Activated CD8-positive, alpha-beta T cell treated with anti-CD3 and anti-CD28 coated beads for 36 hours (primary cell): Measurements from ENCODE around the gene DUSP18. TPM values are rescaled to one million over a fixed set of nuclear protein-coding genes. Genes with fewer than 3 reads are reported as not detected.
"Not testable (repeated sequence)": the region's sequence is repeated elsewhere in the genome, so short reads cannot be mapped to it uniquely, and the experiment has no call there.

Experiments used
- ATAC-seq: fragments of 200-7000 bp; cut with Tn5 transposase; one replicate; pipeline ENCODE4 v1.10.0; 2021; ENCODE audit warnings: mild to moderate bottlenecking, moderate library complexity
- CTCF ChIA-PET: fragments of 350-600 bp; sonication (Branson Sonifier 250); formaldehyde crosslinking; loops from one replicate; lab custom pipeline; 2021; ENCODE audit warnings: antibody characterized with exemption; lab: Charles Lee
- POLR2A ChIA-PET: fragments of 350-600 bp; sonication (Branson Sonifier 250); formaldehyde crosslinking; loops from one replicate; lab custom pipeline; 2021; ENCODE audit warnings: antibody characterized with exemption; lab: Charles Lee
- DNase-seq: peaks from one replicate; pipeline ENCODE4 v3.0.0-alpha.2; 2020
- H3K27ac Mint-ChIP-seq: one replicate; pipeline ENCODE4 v1.8.0; 2021; ENCODE audit warnings: mild to moderate bottlenecking, mixed read lengths
- H3K27me3 Mint-ChIP-seq: one replicate; pipeline ENCODE4 v1.8.0; 2021; ENCODE audit warnings: mixed read lengths
- H3K36me3 Mint-ChIP-seq: one replicate; pipeline ENCODE4 v1.8.0; 2021; ENCODE audit warnings: low read depth, mixed read lengths
- H3K4me1 Mint-ChIP-seq: one replicate; pipeline ENCODE4 v1.8.0; 2021; ENCODE audit warnings: low read depth, mixed read lengths
- H3K4me3 Mint-ChIP-seq: one replicate; pipeline ENCODE4 v1.8.0; 2021; ENCODE audit warnings: mild to moderate bottlenecking, moderate library complexity, mixed read lengths
- H3K9me3 Mint-ChIP-seq: one replicate; pipeline ENCODE4 v1.8.0; 2021; ENCODE audit warnings: mixed read lengths
- CTCF ChIP-seq: fragments of 200-600 bp; IDR thresholded peaks from one replicate; pipeline ENCODE4 v1.8.0; 2022; ENCODE audit warnings: antibody characterized with exemption, mild to moderate bottlenecking
- intact Hi-C: fragments of 100-400 bp; cut with micrococcal nuclease; formaldehyde crosslinking; loops from one replicate; pipeline ENCODE4 v1.10.0; 2022
- total RNA-seq, 2 experiments: library from RNA; stranded (reverse); gene quantifications; one replicate each; pipeline ENCODE4 v1.2.3, GENCODE V29; 2021

Gene DUSP18
- total RNA-seq, 2 experiments from 2014 or later = 4.1 to 4.4 TPM

- ChIA-PET CTCF (interaction anchor here (0.7 to 1.2 kb wide), 3 partner anchors 8 to 221 kb away, joined by 3 to 5 read pairs (median 4); partner anchors contain the start of gene SLC35E4), POLR2A (interaction anchor here (0.6 kb wide), 1 partner anchor 300 kb away, joined by 3 read pairs; no protein-coding TSS in a partner anchor)
- intact Hi-C loops = loop anchor here (10.0 kb wide), 1 partner anchor 298 kb away; no protein-coding TSS in a partner anchor
- no peaks in the 10 kb centered on the region for H3K4me1 Mint-ChIP-seq
- H3K9me3 Mint-ChIP-seq = no peaks in the 10 kb centered on the region
- TF ChIP-seq CTCF = no peak
- H3K27me3 Mint-ChIP-seq = no peaks in the 10 kb centered on the region
- no peak for DNase-seq
- H3K36me3 Mint-ChIP-seq = no peaks in the 10 kb centered on the region
- ATAC-seq = no peak
- H3K4me3 Mint-ChIP-seq = no peak overlapping the region
- H3K27ac Mint-ChIP-seq = no peak overlapping the region
Measured at GRCh38 chr22:30626413-30626812, 41.3 kb downstream of the DUSP18 start.

GRCh38 chr22:30619909-30620308 is 47.8 kb downstream of the DUSP18 start:
- not testable (repeated sequence) for H3K9me3 Mint-ChIP-seq, H3K4me3 Mint-ChIP-seq, H3K27me3 Mint-ChIP-seq, DNase-seq, H3K27ac Mint-ChIP-seq, H3K4me1 Mint-ChIP-seq, H3K36me3 Mint-ChIP-seq, ATAC-seq
- POLR2A ChIA-PET = interaction anchor here (1.4 kb wide), 1 partner anchor 9 kb away, joined by 4 read pairs; no protein-coding TSS in a partner anchor
- CTCF ChIA-PET = interaction anchor here (3.2 kb wide), 1 partner anchor 15 kb away, joined by 9 read pairs; no protein-coding TSS in a partner anchor
- intact Hi-C loops = loop anchor here (10.0 kb wide), 1 partner anchor 305 kb away; no protein-coding TSS in a partner anchor

GRCh38 chr22:30617819-30618218 is 49.9 kb downstream of the DUSP18 start:
- H3K4me3 Mint-ChIP-seq = no peak overlapping the region
- no peak for ATAC-seq
- CTCF ChIA-PET = interaction anchor here (3.2 kb wide), 1 partner anchor 17 kb away, joined by 9 read pairs; no protein-coding TSS in a partner anchor
- intact Hi-C loops = no loop called here
- POLR2A ChIA-PET = no interaction called here
- no peak for DNase-seq
- no peaks in the 10 kb centered on the region for H3K27me3 Mint-ChIP-seq
- H3K9me3 Mint-ChIP-seq = no peaks in the 10 kb centered on the region
- H3K27ac Mint-ChIP-seq = no peak overlapping the region
- TF ChIP-seq CTCF = no peak
- H3K36me3 Mint-ChIP-seq = no peaks in the 10 kb centered on the region
- H3K4me1 Mint-ChIP-seq = no peaks in the 10 kb centered on the region

- ChIA-PET POLR2A (no interaction called here), CTCF (interaction anchor here (1.3 kb wide), 1 partner anchor 140 kb away, joined by 3 read pairs; no protein-coding TSS in a partner anchor)
- intact Hi-C loops = no loop called here
- Mint-ChIP-seq H3K27ac (no peak overlapping the region), H3K4me1 (no peaks in the 10 kb centered on the region), H3K9me3 (no peaks in the 10 kb centered on the region), H3K36me3 (no peaks in the 10 kb centered on the region), H3K27me3 (no peaks in the 10 kb centered on the region), H3K4me3 (no peak overlapping the region)
- DNase-seq (no peak), ATAC-seq (no peak)
- no peak for TF ChIP-seq CTCF
Measured at GRCh38 chr22:30615543-30615954, 52.1 kb downstream of the DUSP18 start.

- Mint-ChIP-seq H3K27me3 (no peaks in the 10 kb centered on the region), H3K27ac (no peak overlapping the region), H3K4me3 (no peak overlapping the region), H3K4me1 (no peaks in the 10 kb centered on the region), H3K9me3 (no peaks in the 10 kb centered on the region), H3K36me3 (no peaks in the 10 kb centered on the region)
- ATAC-seq (no peak), DNase-seq (no peak)
- no peak for TF ChIP-seq CTCF
- intact Hi-C loops = no loop called here
- POLR2A ChIA-PET = no interaction called here
- CTCF ChIA-PET = interaction anchor here (1.3 kb wide), 1 partner anchor 140 kb away, joined by 3 read pairs; no protein-coding TSS in a partner anchor
Measured at GRCh38 chr22:30614879-30615278, 52.8 kb downstream of the DUSP18 start.
